Measurements from ENCODE around the gene MXD4.

MXD4 gene

GRCh38 chr4:2301225-2301642 lies 39.3 kb upstream of the MXD4 start:
- no peak overlapping the region for H3K27ac ChIP-seq (ENCODE audit: low read depth, low read length)

DNA sequence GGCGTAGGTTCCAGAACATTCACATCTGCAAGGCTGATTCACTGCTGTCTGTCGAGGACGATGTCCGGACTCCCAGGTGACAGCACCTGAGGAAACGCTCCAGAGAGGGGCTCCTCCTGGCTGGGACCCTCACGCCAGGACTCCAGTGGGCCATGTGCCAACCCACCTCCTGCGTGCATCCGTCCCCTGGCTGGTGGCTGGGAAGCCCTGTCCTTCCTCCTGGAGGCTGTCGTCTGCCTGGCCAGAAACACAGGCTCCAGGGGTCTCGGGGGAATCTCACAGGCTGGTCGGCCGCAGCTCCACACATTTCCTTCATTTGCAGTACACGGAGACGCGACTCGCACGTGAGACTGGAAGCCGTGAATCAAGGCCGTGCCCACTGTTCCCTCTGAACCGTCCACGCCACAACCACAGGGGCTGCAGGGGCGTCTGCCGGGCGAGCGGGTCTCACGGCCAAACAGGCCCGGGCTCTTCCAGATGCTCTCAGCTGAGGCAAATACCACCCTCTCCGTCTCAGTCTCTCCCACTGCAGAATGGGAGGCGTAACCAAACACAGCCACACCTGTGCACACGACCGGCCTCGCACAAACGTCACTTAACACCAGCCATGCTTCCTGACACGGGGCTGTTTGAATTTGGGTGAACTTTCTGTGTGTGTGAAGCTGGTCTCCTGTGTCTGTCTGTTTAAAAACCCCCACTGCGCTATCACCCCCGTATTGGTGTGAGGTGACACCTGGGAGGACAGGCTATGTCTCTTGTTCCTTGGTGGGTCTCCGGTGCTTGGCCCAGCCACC lies 38.7 kb upstream of the MXD4 start:
- Histone ChIP-seq H3K9ac (ENCODE audit: low read depth in 1 of 2, low read length in 2 of 2) (no peak overlapping the region), H3K4me3 (ENCODE audit: low read depth in 1 of 2, low read length in 2 of 2) (no peak overlapping the region), H3K27ac (ENCODE audit: low read depth, low read length) (no peak overlapping the region), H3K4me1 (ENCODE audit: control insufficient read depth in 1 of 2, insufficient read depth in 2 of 2, low read length in 2 of 2) (peaks cover 1 to 4% of the 10 kb centered on the region in 2 donors), H3K36me3 (ENCODE audit: control insufficient read depth in 1 of 2, insufficient read depth in 2 of 2, low read length in 2 of 2) (peaks cover 4 to 7% of the 10 kb centered on the region in 2 donors), H3K9me3 (ENCODE audit: control insufficient read depth in 1 of 2, low read length in 2 of 2) (no peaks in the 10 kb centered on the region), H3K27me3 (ENCODE audit: control insufficient read depth in 1 of 2, insufficient read depth in 2 of 2, low read length in 2 of 2) (no peaks in the 10 kb centered on the region)

More at GRCh38 chr4:2301225-2301642, 39.3 kb upstream of the MXD4 start:
- H3K4me1 ChIP-seq (ENCODE audit: control insufficient read depth in 1 of 2, insufficient read depth in 2 of 2, low read length in 2 of 2) = peaks cover 6 to 9% of the 10 kb centered on the region in 2 donors
- peaks cover 4 to 7% of the 10 kb centered on the region in 2 donors for H3K36me3 ChIP-seq (ENCODE audit: control insufficient read depth in 1 of 2, insufficient read depth in 2 of 2, low read length in 2 of 2)
- H3K27me3 ChIP-seq (ENCODE audit: control insufficient read depth in 1 of 2, insufficient read depth in 2 of 2, low read length in 2 of 2) = no peaks in the 10 kb centered on the region
- no peak overlapping the region for H3K4me3 ChIP-seq (ENCODE audit: low read depth in 1 of 2, low read length in 2 of 2)
- no peaks in the 10 kb centered on the region for H3K9me3 ChIP-seq (ENCODE audit: control insufficient read depth in 1 of 2, low read length in 2 of 2)
- H3K9ac ChIP-seq (ENCODE audit: low read depth in 1 of 2, low read length in 2 of 2) = no peak overlapping the region

DNA sequence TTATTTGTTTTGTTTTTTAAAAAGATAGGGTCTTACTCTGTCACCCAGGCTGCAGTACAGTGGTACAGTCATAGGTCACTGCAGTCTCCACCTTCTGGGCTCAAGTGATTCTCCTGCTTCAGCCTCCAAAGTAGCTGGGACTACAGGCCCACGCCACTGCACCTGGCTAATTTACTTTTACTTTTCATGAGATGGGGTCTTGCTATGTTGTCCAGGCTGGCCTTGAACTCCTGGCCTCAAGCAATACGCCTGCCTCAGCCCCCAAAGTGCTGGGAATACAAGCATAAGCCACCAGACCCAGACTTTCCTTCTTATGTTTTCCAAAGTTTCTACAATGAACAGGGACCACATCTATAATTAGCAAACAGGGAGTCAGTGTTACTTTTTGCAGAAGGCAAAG lies 37.9 kb upstream of the MXD4 start:
- Histone ChIP-seq H3K9me3 (ENCODE audit: control insufficient read depth in 1 of 2, low read length in 2 of 2) (no peaks in the 10 kb centered on the region), H3K9ac (ENCODE audit: low read depth in 1 of 2, low read length in 2 of 2) (no peak overlapping the region), H3K4me3 (ENCODE audit: low read depth in 1 of 2, low read length in 2 of 2) (no peak overlapping the region), H3K27ac (ENCODE audit: low read depth, low read length) (no peak overlapping the region), H3K4me1 (ENCODE audit: control insufficient read depth in 1 of 2, insufficient read depth in 2 of 2, low read length in 2 of 2) (peaks cover 0 to 4% of the 10 kb centered on the region in 2 donors), H3K36me3 (ENCODE audit: control insufficient read depth in 1 of 2, insufficient read depth in 2 of 2, low read length in 2 of 2) (peaks cover 4 to 7% of the 10 kb centered on the region in 2 donors), H3K27me3 (ENCODE audit: control insufficient read depth in 1 of 2, insufficient read depth in 2 of 2, low read length in 2 of 2) (no peaks in the 10 kb centered on the region)

- Histone ChIP-seq H3K9me3 (ENCODE audit: control insufficient read depth in 1 of 2, low read length in 2 of 2) (no peaks in the 10 kb centered on the region), H3K36me3 (ENCODE audit: control insufficient read depth in 1 of 2, insufficient read depth in 2 of 2, low read length in 2 of 2) (peaks cover 4 to 7% of the 10 kb centered on the region in 2 donors), H3K27me3 (ENCODE audit: control insufficient read depth in 1 of 2, insufficient read depth in 2 of 2, low read length in 2 of 2) (no peaks in the 10 kb centered on the region), H3K27ac (ENCODE audit: low read depth, low read length) (no peak overlapping the region), H3K4me1 (ENCODE audit: control insufficient read depth in 1 of 2, insufficient read depth in 2 of 2, low read length in 2 of 2) (no peaks in the 10 kb centered on the region), H3K9ac (ENCODE audit: low read depth in 1 of 2, low read length in 2 of 2) (no peak overlapping the region), H3K4me3 (ENCODE audit: low read depth in 1 of 2, low read length in 2 of 2) (no peak overlapping the region)
Observed at GRCh38 chr4:2298532-2298991, 36.7 kb upstream of the MXD4 start.

GRCh38 chr4:2297606-2298531 lies 36.0 kb upstream of the MXD4 start:
- H3K36me3 ChIP-seq (ENCODE audit: control insufficient read depth in 1 of 2, insufficient read depth in 2 of 2, low read length in 2 of 2) = peaks cover 4 to 7% of the 10 kb centered on the region in 2 donors
- H3K4me3 ChIP-seq (ENCODE audit: low read depth in 1 of 2, low read length in 2 of 2) = no peak overlapping the region
- H3K9me3 ChIP-seq (ENCODE audit: control insufficient read depth in 1 of 2, low read length in 2 of 2) = no peaks in the 10 kb centered on the region
- no peak overlapping the region for H3K9ac ChIP-seq (ENCODE audit: low read depth in 1 of 2, low read length in 2 of 2)
- no peaks in the 10 kb centered on the region for H3K4me1 ChIP-seq (ENCODE audit: control insufficient read depth in 1 of 2, insufficient read depth in 2 of 2, low read length in 2 of 2)
- H3K27me3 ChIP-seq (ENCODE audit: control insufficient read depth in 1 of 2, insufficient read depth in 2 of 2, low read length in 2 of 2) = no peaks in the 10 kb centered on the region
- no peak overlapping the region for H3K27ac ChIP-seq (ENCODE audit: low read depth, low read length)

- no peaks in the 10 kb centered on the region for H3K27me3 ChIP-seq (ENCODE audit: control insufficient read depth in 1 of 2, insufficient read depth in 2 of 2, low read length in 2 of 2)
Observed at GRCh38 chr4:2296631-2297601, 35.0 kb upstream of the MXD4 start.

DNA sequence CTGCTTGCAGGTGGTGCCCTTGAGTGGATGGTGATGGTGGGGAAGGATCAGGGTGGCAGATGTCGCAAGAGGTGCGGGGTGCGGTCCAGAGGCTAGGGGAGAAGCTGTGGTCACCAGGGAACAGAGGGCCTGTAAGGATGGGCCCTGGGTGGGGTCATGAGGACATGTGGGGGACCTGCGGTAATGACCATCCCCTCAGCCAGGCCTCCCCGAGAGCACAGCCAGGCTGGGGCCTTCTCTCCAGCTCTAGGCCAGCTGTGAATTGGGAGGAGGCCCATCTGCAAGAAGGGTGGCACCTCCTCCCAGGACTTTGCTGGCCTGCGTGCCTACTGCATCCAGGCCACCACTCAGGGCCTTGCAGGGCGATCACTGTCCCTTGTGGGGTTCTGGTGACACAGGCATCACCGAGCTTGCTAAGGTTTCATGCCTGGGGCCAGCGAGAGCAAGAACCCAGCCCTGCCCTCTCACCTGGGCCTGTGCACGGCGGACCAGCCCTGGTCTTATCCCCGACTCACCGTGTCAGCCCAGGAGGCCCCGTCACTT lies 34.1 kb upstream of the MXD4 start:
- Histone ChIP-seq H3K4me1 (ENCODE audit: control insufficient read depth in 1 of 2, insufficient read depth in 2 of 2, low read length in 2 of 2) (no peaks in the 10 kb centered on the region), H3K27ac (ENCODE audit: low read depth, low read length) (no peak overlapping the region)

More at GRCh38 chr4:2296631-2297601, 35.0 kb upstream of the MXD4 start:
- Histone ChIP-seq H3K9ac (ENCODE audit: low read depth in 1 of 2, low read length in 2 of 2) (no peak overlapping the region), H3K36me3 (ENCODE audit: control insufficient read depth in 1 of 2, insufficient read depth in 2 of 2, low read length in 2 of 2) (peaks cover 4 to 7% of the 10 kb centered on the region in 2 donors), H3K27ac (ENCODE audit: low read depth, low read length) (no peak overlapping the region), H3K4me1 (ENCODE audit: control insufficient read depth in 1 of 2, insufficient read depth in 2 of 2, low read length in 2 of 2) (no peaks in the 10 kb centered on the region), H3K9me3 (ENCODE audit: control insufficient read depth in 1 of 2, low read length in 2 of 2) (no peaks in the 10 kb centered on the region), H3K4me3 (ENCODE audit: low read depth in 1 of 2, low read length in 2 of 2) (no peak overlapping the region)

GRCh38 chr4:2295500-2295899 lies 33.6 kb upstream of the MXD4 start:
- H3K27ac ChIP-seq (ENCODE audit: low read depth, low read length) = no peak overlapping the region
- H3K9me3 ChIP-seq (ENCODE audit: control insufficient read depth in 1 of 2, low read length in 2 of 2) = no peaks in the 10 kb centered on the region
- H3K4me3 ChIP-seq (ENCODE audit: low read depth in 1 of 2, low read length in 2 of 2) = no peak overlapping the region
- H3K9ac ChIP-seq (ENCODE audit: low read depth in 1 of 2, low read length in 2 of 2) = no peak overlapping the region
- H3K27me3 ChIP-seq (ENCODE audit: control insufficient read depth in 1 of 2, insufficient read depth in 2 of 2, low read length in 2 of 2) = no peaks in the 10 kb centered on the region
- H3K4me1 ChIP-seq (ENCODE audit: control insufficient read depth in 1 of 2, insufficient read depth in 2 of 2, low read length in 2 of 2) = peaks cover 0 to under 1% of the 10 kb centered on the region in 2 donors
- peaks cover 4 to 7% of the 10 kb centered on the region in 2 donors for H3K36me3 ChIP-seq (ENCODE audit: control insufficient read depth in 1 of 2, insufficient read depth in 2 of 2, low read length in 2 of 2)

More for the DNA sequence above, 34.1 kb upstream of the MXD4 start:
- no peaks in the 10 kb centered on the region for H3K27me3 ChIP-seq (ENCODE audit: control insufficient read depth in 1 of 2, insufficient read depth in 2 of 2, low read length in 2 of 2)
- H3K9ac ChIP-seq (ENCODE audit: low read depth in 1 of 2, low read length in 2 of 2) = no peak overlapping the region
- H3K9me3 ChIP-seq (ENCODE audit: control insufficient read depth in 1 of 2, low read length in 2 of 2) = no peaks in the 10 kb centered on the region
- no peak overlapping the region for H3K4me3 ChIP-seq (ENCODE audit: low read depth in 1 of 2, low read length in 2 of 2)
- peaks cover 4 to 7% of the 10 kb centered on the region in 2 donors for H3K36me3 ChIP-seq (ENCODE audit: control insufficient read depth in 1 of 2, insufficient read depth in 2 of 2, low read length in 2 of 2)

- H3K36me3 ChIP-seq (ENCODE audit: control insufficient read depth in 1 of 2, insufficient read depth in 2 of 2, low read length in 2 of 2) = peaks cover 0 to 3% of the 10 kb centered on the region in 2 donors
- peaks cover 0 to 9% of the 10 kb centered on the region in 2 donors for H3K4me1 ChIP-seq (ENCODE audit: control insufficient read depth in 1 of 2, insufficient read depth in 2 of 2, low read length in 2 of 2)
- no peak overlapping the region for H3K4me3 ChIP-seq (ENCODE audit: low read depth in 1 of 2, low read length in 2 of 2)
- H3K9me3 ChIP-seq (ENCODE audit: control insufficient read depth in 1 of 2, low read length in 2 of 2) = no peaks in the 10 kb centered on the region
- no peak overlapping the region for H3K9ac ChIP-seq (ENCODE audit: low read depth in 1 of 2, low read length in 2 of 2)
- H3K27ac ChIP-seq (ENCODE audit: low read depth, low read length) = no peak overlapping the region
- no peaks in the 10 kb centered on the region for H3K27me3 ChIP-seq (ENCODE audit: control insufficient read depth in 1 of 2, insufficient read depth in 2 of 2, low read length in 2 of 2)
Observed at GRCh38 chr4:2292646-2293108, 30.8 kb upstream of the MXD4 start.

All from duodenal mucosa (tissue), 2 donors.